Right cardiac atrium (tissue), 5 donors: ENCODE results near the gene TMEM14B. TPM values are rescaled to one million over a fixed set of nuclear protein-coding genes. Genes with fewer than 3 reads are reported as not detected.
"Not testable (repeated sequence)": the region's sequence is repeated elsewhere in the genome, so short reads cannot be mapped to it uniquely, and the experiment has no call there.

Source experiments
- ATAC-seq, 2 donors: fragments of 200-7000 bp; cut with Tn5 transposase; one replicate each; pipeline versions ENCODE4 v1.8.0 to v1.9.1; 2020; ENCODE audit warnings: moderate library complexity in 2 of 2, mild to moderate bottlenecking in 1 of 2
- DNase-seq, 3 donors: peaks; one replicate each; pipeline ENCODE4 v3.0.0-alpha.2; 2020
- H3K27ac ChIP-seq: one replicate; pipeline ENCODE4 v1.5.1; 2013; ENCODE audit warnings: mild to moderate bottlenecking, low read length, control low read depth, moderate library complexity
- H3K27me3 ChIP-seq: one replicate; pipeline ENCODE4 v1.6.1; 2013; ENCODE audit not compliant: control insufficient read depth, insufficient read depth
- H3K4me1 ChIP-seq: one replicate; pipeline ENCODE4 v1.6.1; 2013; ENCODE audit warnings: low read length; ENCODE audit not compliant: control insufficient read depth, insufficient read depth
- H3K4me3 ChIP-seq: one replicate; pipeline ENCODE4 v1.5.1; 2013; ENCODE audit warnings: low read length, control low read depth
- H3K9me3 ChIP-seq: one replicate; pipeline ENCODE4 v1.6.1; 2013; ENCODE audit warnings: low read length; ENCODE audit not compliant: control insufficient read depth
- WGBS: extraction: QIAGEN DNeasy Blood & Tissue Kit; methylation state at CpG from one replicate; pipeline ENCODE4 v1.1.7; 2013; 5-methylcytosine and 5-hydroxymethylcytosine counted together
- intact Hi-C, 4 donors: fragments of 100-400 bp; cut with DNase I; formaldehyde crosslinking; loops; one replicate each; pipeline versions ENCODE4 v1.11.0 to v1.14.0; 2022 to 2023
- long read RNA-seq, 4 donors: library from polyadenylated mRNA; unstranded; transcript quantifications; one replicate each; pipeline ENCODE4 v2.0.0, GENCODE V29; 2020 to 2021
- polyA plus RNA-seq: library from polyadenylated mRNA; stranded (reverse); fragments of 200-250 nt; gene quantifications from one replicate; pipeline ENCODE4 v1.2.3, GENCODE V29; 2013
- total RNA-seq, 4 donors: library from RNA; stranded (reverse); fragmentation: NEBNext Ultra II Directional; extraction: Animal tissue kit (Norgen Biotek cat#: 25700); gene quantifications; one replicate each; pipeline ENCODE4 v1.2.1, GENCODE V29; 2021
- donor health status: healthy with polysubstance abuse.
- donor health status: DM: no; HTN: yes; CAD: no.
- donor health status: DM: no; HTN: no; CAD: no.
- donor health status: DM: no; HTN: yes; CAD: no; lungs with severe emphysema.
- donor health status: DM: yes; HTN: yes; CAD: no.

The TMEM14B gene
- 100 to 1,000 TPM in 2 of 4 donors, 10 to 100 TPM in 2; 92.6 to 113 (median 105) TPM for total RNA-seq
- polyA plus RNA-seq, result 141 TPM
- long read RNA-seq, donor 1, transcript TMEM14B-201 (5 exons, 787 nt), result minor isoform, 7 of 97 reads
- long read RNA-seq, donor 1, transcript TMEM14B-202 (6 exons, 975 nt), result major isoform, 85 of 97 reads
- long read RNA-seq, donor 1, partial matches to known transcripts, result 0 of 97 reads
- long read RNA-seq, donor 1, other reads (novel, unspliced or antisense), result 5 of 97 reads
- long read RNA-seq, donor 2, transcript TMEM14B-202 (6 exons, 975 nt), result major isoform, 78 of 94 reads
- long read RNA-seq, donor 2, transcript TMEM14B-201 (5 exons, 787 nt), result minor isoform, 5 of 94 reads
- long read RNA-seq, donor 2, partial matches to known transcripts, result 2 of 94 reads
- long read RNA-seq, donor 2, other reads (novel, unspliced or antisense), result 7 of 94 reads
- long read RNA-seq, donor 3, transcript TMEM14B-202 (6 exons, 975 nt), result major isoform, 78 of 89 reads
- long read RNA-seq, donor 3, partial matches to known transcripts, result 2 of 89 reads
- long read RNA-seq, donor 3, other reads (novel, unspliced or antisense), result 5 of 89 reads
- long read RNA-seq, donor 4, transcript TMEM14B-201 (5 exons, 787 nt), result minor isoform, 10 of 83 reads
- long read RNA-seq, donor 4, transcript TMEM14B-202 (6 exons, 975 nt), result major isoform, 66 of 83 reads
- long read RNA-seq, donor 4, partial matches to known transcripts, result 0 of 83 reads
- long read RNA-seq, donor 4, other reads (novel, unspliced or antisense), result 7 of 83 reads

- peak within 1 kb of the TSS; percentile 77 for H3K4me3 ChIP-seq
- peak; percentile 100 for DNase-seq
- H3K27me3 ChIP-seq, result no peaks in the 10 kb centered on the region
- 1% methylated on average over 52 of the region's 52 CpGs for WGBS
- no peaks in the 10 kb centered on the region for H3K9me3 ChIP-seq
- H3K27ac ChIP-seq, result peak within 1 kb of the TSS; percentile 52
- peaks cover 10% of the 10 kb centered on the region for H3K4me1 ChIP-seq
- intact Hi-C loops, result loop anchor here in 1 of 4 donors (10.0 kb wide), 1 partner anchor 53 kb away; the partner anchor contains the start of genes C6orf52 and PAK1IP1
- ATAC-seq, result peak; percentile 99 to 100
Measured at GRCh38 chr6:10747251-10747972, at the start of gene TMEM14B. Gene TMEM14B, plus strand, starts transcription at chr6:10747805. Its CDS starts 1,441 bp downstream, at chr6:10749246.

GRCh38 chr6:10713962-10714361 is 33.6 kb upstream of the TMEM14B start:
- Histone ChIP-seq H3K4me3 (no peak overlapping the region), H3K4me1 (no peaks in the 10 kb centered on the region), H3K27me3 (no peaks in the 10 kb centered on the region), H3K9me3 (no peaks in the 10 kb centered on the region), H3K27ac (no peak overlapping the region)
- intact Hi-C loops, result no loop called here
- DNase-seq (no peak), ATAC-seq (no peak)
- WGBS, result 85% methylated on average over 8 of the region's 8 CpGs

GRCh38 chr6:10719296-10719963 is 28.2 kb upstream of the TMEM14B start:
- no peak overlapping the region for H3K27ac ChIP-seq
- peak overlapping the region; percentile 30 for H3K4me3 ChIP-seq
- DNase-seq (no peak), ATAC-seq (no peak)
- 76% methylated on average over 8 of the region's 8 CpGs for WGBS
- no peaks in the 10 kb centered on the region for H3K9me3 ChIP-seq
- H3K4me1 ChIP-seq, result peaks cover 2% of the 10 kb centered on the region
- intact Hi-C loops, result no loop called here
- H3K27me3 ChIP-seq, result no peaks in the 10 kb centered on the region

GRCh38 chr6:10719964-10720264 is 27.7 kb upstream of the TMEM14B start:
- Histone ChIP-seq H3K27me3 (no peaks in the 10 kb centered on the region), H3K4me1 (peaks cover 3% of the 10 kb centered on the region), H3K27ac (peak overlapping the region; percentile 78), H3K9me3 (no peaks in the 10 kb centered on the region), H3K4me3 (peak overlapping the region; percentile 30)
- ATAC-seq, result peak; percentile 2 to 42
- DNase-seq, result peak; percentile 67 to 80 (median 73)
- intact Hi-C loops, result no loop called here
- 31% methylated on average over 21 of the region's 21 CpGs for WGBS

- Histone ChIP-seq H3K4me1 (peaks cover 3% of the 10 kb centered on the region), H3K4me3 (peak overlapping the region; percentile 30), H3K27me3 (no peaks in the 10 kb centered on the region), H3K27ac (peak overlapping the region; percentile 79), H3K9me3 (no peaks in the 10 kb centered on the region)
- peak; percentile 7 to 17 for ATAC-seq
- WGBS, result 28% methylated on average over 49 of the region's 49 CpGs
- peak; percentile 69 to 89 (median 85) for DNase-seq
- intact Hi-C loops, result no loop called here
Measured at GRCh38 chr6:10720265-10720959, 27.2 kb upstream of the TMEM14B start.

- intact Hi-C loops, DNase-seq, ATAC-seq, H3K4me1 ChIP-seq, H3K27me3 ChIP-seq, H3K9me3 ChIP-seq: not testable (repeated sequence)
- 84% methylated on average over 17 of the region's 17 CpGs for WGBS
- peak overlapping the region; percentile 30 for H3K4me3 ChIP-seq
- H3K27ac ChIP-seq, result peak overlapping the region; percentile 79
Measured at GRCh38 chr6:10720960-10721849, 26.4 kb upstream of the TMEM14B start.

- H3K4me3 ChIP-seq, result peak overlapping the region; percentile 51
- DNase-seq (no peak), ATAC-seq (no peak)
- peak overlapping the region; percentile 76 for H3K27ac ChIP-seq
- WGBS, result 73% methylated on average over 11 of the region's 11 CpGs
- intact Hi-C loops, result no loop called here
- H3K27me3 ChIP-seq, result no peaks in the 10 kb centered on the region
- H3K9me3 ChIP-seq, result no peaks in the 10 kb centered on the region
- peaks cover 3% of the 10 kb centered on the region for H3K4me1 ChIP-seq
Measured at GRCh38 chr6:10721850-10722569, 25.6 kb upstream of the TMEM14B start.

GRCh38 chr6:10722570-10722819 is 25.1 kb upstream of the TMEM14B start:
- Histone ChIP-seq H3K4me3 (peak overlapping the region; percentile 51), H3K27ac (peak overlapping the region; percentile 76), H3K27me3 (no peaks in the 10 kb centered on the region), H3K9me3 (no peaks in the 10 kb centered on the region), H3K4me1 (peaks cover 3% of the 10 kb centered on the region)
- ATAC-seq (no peak), DNase-seq (no peak)
- intact Hi-C loops, result no loop called here
- WGBS, result 1% methylated on average over 6 of the region's 6 CpGs

GRCh38 chr6:10722820-10723566 is 24.6 kb upstream of the TMEM14B start, which contains the start of gene TMEM14C:
Gene TMEM14C, plus strand, starts transcription at chr6:10723070. Its CDS starts 1,544 bp downstream, at chr6:10724614.
- ATAC-seq, result peak; percentile 99
- H3K27me3 ChIP-seq, result no peaks in the 10 kb centered on the region
- H3K9me3 ChIP-seq, result no peaks in the 10 kb centered on the region
- intact Hi-C loops, result no loop called here
- H3K4me3 ChIP-seq, result peak within 1 kb of the TSS; percentile 51
- under 1% methylated on average over 55 of the region's 55 CpGs for whole genome bisulfite sequencing
- DNase-seq, result peak; percentile 99 to 100 (median 100)
- H3K4me1 ChIP-seq, result peaks cover 3% of the 10 kb centered on the region
- H3K27ac ChIP-seq, result peak within 1 kb of the TSS; percentile 91
